CD14-positive monocyte (primary cell): ENCODE measurements around the gene PRDM7. TPM values are rescaled to one million over a fixed set of nuclear protein-coding genes. Genes with fewer than 3 reads are reported as not detected.
A peak's percentile ranks its signal among the peaks of the same experiment; 100 is the strongest.

Experiments used
- DNase-seq, 3 donors: peaks; one replicate each; pipeline ENCODE4 v3.0.0-alpha.2; 2011 to 2022
- H2AFZ ChIP-seq: 2 replicates; pipeline ENCODE4 v1.6.0; 2012; ENCODE audit warnings: mild to moderate bottlenecking, low read depth, low read length, inconsistent platforms; ENCODE audit not compliant: insufficient read depth, poor library complexity, severe bottlenecking
- H3K27ac ChIP-seq, 2 donors: 1 replicate in 1 of 2; 2 replicates in 1 of 2; pipeline ENCODE4 v1.5.1; 2012 to 2013; ENCODE audit warnings: low read length in 2 of 2, control low read depth in 1 of 2, inconsistent platforms in 1 of 2, low read depth in 1 of 2, mild to moderate bottlenecking in 1 of 2
- H3K27me3 ChIP-seq, 2 donors: one replicate each; pipeline versions ENCODE4 v1.6.0 to v1.6.1; 2011 to 2013; ENCODE audit warnings: low read length in 2 of 2; ENCODE audit not compliant: control insufficient read depth in 2 of 2, insufficient read depth in 2 of 2
- H3K36me3 ChIP-seq, 2 donors: replicated peaks in 1 of 2; 1 replicate in 1 of 2; 2 replicates in 1 of 2; pipeline versions ENCODE4 v1.5.1 to v1.6.1; 2012 to 2013; ENCODE audit warnings: low read length in 2 of 2, control low read depth in 1 of 2, inconsistent platforms in 1 of 2, mild to moderate bottlenecking in 1 of 2; ENCODE audit not compliant: insufficient read depth in 2 of 2, control insufficient read depth in 1 of 2
- H3K4me1 ChIP-seq, 2 donors: 1 replicate in 1 of 2; 2 replicates in 1 of 2; pipeline versions ENCODE4 v1.5.1 to v1.6.1; 2012 to 2013; ENCODE audit warnings: low read length in 2 of 2, control low read depth in 1 of 2, inconsistent platforms in 1 of 2, mild to moderate bottlenecking in 1 of 2, moderate library complexity in 1 of 2; ENCODE audit not compliant: insufficient read depth in 2 of 2, control insufficient read depth in 1 of 2
- H3K4me2 ChIP-seq: replicated peaks from 2 replicates; pipeline ENCODE3; 2012; ENCODE audit warnings: low read length, moderate library complexity, mild to moderate bottlenecking; ENCODE audit not compliant: poor library complexity, severe bottlenecking; ENCODE audit errors: extremely low read depth
- H3K4me3 ChIP-seq, 3 experiments: fragments of 200-600 bp in 1 of 3; sonication (generic) in 1 of 3; replicated peaks in 1 of 3; 1 replicate in 2 of 3; 2 replicates in 1 of 3; pipeline ENCODE4 v1.5.1; 2011 to 2013; ENCODE audit warnings: low read length in 3 of 3, mild to moderate bottlenecking in 3 of 3, control low read depth in 2 of 3, low read depth in 2 of 3, inconsistent platforms in 1 of 3, moderate library complexity in 1 of 3
- H3K79me2 ChIP-seq: 2 replicates; pipeline ENCODE4 v1.6.0; 2012; ENCODE audit warnings: mild to moderate bottlenecking, control low read depth, inconsistent platforms, low read length, moderate library complexity; ENCODE audit not compliant: insufficient read depth
- H3K9ac ChIP-seq: 2 replicates; pipeline ENCODE4 v1.6.0; 2017; ENCODE audit warnings: low read length, mild to moderate bottlenecking; ENCODE audit not compliant: insufficient read depth, poor library complexity, severe bottlenecking
- H3K9me3 ChIP-seq, 2 donors: replicated peaks in 1 of 2; 1 replicate in 1 of 2; 2 replicates in 1 of 2; pipeline versions ENCODE4 v1.5.1 to v1.6.1; 2012 to 2013; ENCODE audit warnings: low read length in 2 of 2, control low read depth in 1 of 2; ENCODE audit not compliant: control insufficient read depth in 1 of 2, insufficient read depth in 1 of 2
- H4K20me1 ChIP-seq: 2 replicates; pipeline ENCODE4 v1.6.0; 2012; ENCODE audit warnings: mild to moderate bottlenecking, low read length, control low read depth, moderate library complexity; ENCODE audit not compliant: insufficient read depth
- H3K27ac Mint-ChIP-seq, 7 donors: one replicate each; pipeline ENCODE4 v1.8.0; 2020; ENCODE audit warnings: mild to moderate bottlenecking in 7 of 7, mixed read lengths in 7 of 7, moderate library complexity in 6 of 7, inconsistent platforms in 2 of 7
- H3K27me3 Mint-ChIP-seq, 3 donors: one replicate each; pipeline ENCODE4 v1.8.0; 2021 to 2022; ENCODE audit warnings: low read depth in 3 of 3, mild to moderate bottlenecking in 3 of 3, mixed read lengths in 3 of 3, moderate library complexity in 3 of 3, inconsistent platforms in 1 of 3
- H3K36me3 Mint-ChIP-seq, 2 donors: one replicate each; pipeline ENCODE4 v1.8.0; 2020; ENCODE audit warnings: mixed read lengths in 2 of 2, inconsistent platforms in 1 of 2, mild to moderate bottlenecking in 1 of 2
- H3K4me1 Mint-ChIP-seq: one replicate; pipeline ENCODE4 v1.8.0; 2020; ENCODE audit warnings: mild to moderate bottlenecking, mixed read lengths
- H3K4me3 Mint-ChIP-seq, 2 donors: one replicate each; pipeline ENCODE4 v1.8.0; 2020; ENCODE audit warnings: mild to moderate bottlenecking in 2 of 2, mixed read lengths in 2 of 2, moderate library complexity in 1 of 2
- H3K9me3 Mint-ChIP-seq, 7 donors: one replicate each; pipeline ENCODE4 v1.8.0; 2020 to 2022; ENCODE audit warnings: mixed read lengths in 7 of 7, mild to moderate bottlenecking in 6 of 7, moderate library complexity in 6 of 7, inconsistent platforms in 2 of 7
- WGBS: methylation state at CpG from one replicate; pipeline ENCODE4 v1.1.5; 2013; ENCODE audit warnings: missing lambda C conversion rate; ENCODE audit not compliant: insufficient coverage; 5-methylcytosine and 5-hydroxymethylcytosine counted together
- intact Hi-C, 2 donors: fragments of 100-400 bp; cut with micrococcal nuclease; formaldehyde crosslinking; loops; one replicate each; pipeline versions ENCODE4 v1.15.0 to v1.15.1; 2023
- polyA plus RNA-seq, 3 donors: library from polyadenylated mRNA; depleted of rRNA in 1 of 3; unstranded in 2 of 3; stranded (reverse) in 1 of 3; fragments of 300-500 nt in 2 of 3; fragments of >200 nt in 1 of 3; fragmentation: Illumina TruSeq in 2 of 3; gene quantifications; 1 replicate in 2 of 3; 2 replicates in 1 of 3; pipeline ENCODE4 v1.2.3, GENCODE V29; 2012 to 2021
- TF ChIP-seq, protein P1 (sequence below): fragments of 200-600 bp; IDR thresholded peaks from one replicate; pipeline ENCODE4 v1.8.0; 2022; ENCODE audit warnings: antibody characterized with exemption, mild to moderate bottlenecking

PRDM7 gene
- polyA plus RNA-seq, 3 donors = not detected

DNA sequence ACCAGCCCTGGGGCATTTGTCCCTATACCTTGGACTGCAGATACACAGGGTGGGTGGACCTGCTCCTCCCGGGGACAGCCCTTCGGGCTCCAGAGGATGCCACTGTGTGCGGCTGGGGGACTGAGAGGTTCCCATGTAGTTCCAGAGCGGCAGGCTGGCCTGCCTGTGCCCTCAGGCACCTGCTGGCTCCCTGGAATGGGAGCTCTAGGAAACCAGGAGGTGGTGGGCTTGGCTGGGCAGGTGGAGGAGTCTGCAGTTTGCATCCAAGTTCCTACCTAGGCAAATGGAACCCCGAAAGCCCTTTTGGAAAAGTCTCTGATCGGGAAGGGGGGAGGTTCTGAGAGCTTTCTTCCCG is 58.9 kb downstream of the PRDM7 start:
- peaks cover 14 to 37% of the 10 kb centered on the region in 2 donors for H3K27me3 ChIP-seq
- no peak overlapping the region for H3K27ac ChIP-seq
- intact Hi-C loops = no loop called here
- peaks cover 30 to 41% of the 10 kb centered on the region in 2 donors for H3K4me1 ChIP-seq
- Mint-ChIP-seq H3K4me3 (peak overlapping the region; percentile 70 to 82), H3K9me3 (peaks cover 0 to 7% (median 2%) of the 10 kb centered on the region in 7 donors), H3K4me1 (peaks cover 28% of the 10 kb centered on the region), H3K27ac (no peak overlapping the region), H3K36me3 (peaks cover 0 to 4% of the 10 kb centered on the region in 2 donors), H3K27me3 (peaks cover 37 to 48% (median 44%) of the 10 kb centered on the region in 3 donors)
- H3K9ac ChIP-seq = no peak overlapping the region
- 77% methylated on average over 5 of the region's 7 CpGs for WGBS
- H3K36me3 ChIP-seq = no peaks in the 10 kb centered on the region
- H3K4me2 ChIP-seq = peak overlapping the region; percentile 77
- H2AFZ ChIP-seq = no peak overlapping the region
- no peaks in the 10 kb centered on the region for H4K20me1 ChIP-seq
- peaks cover 0 to 10% of the 10 kb centered on the region in 2 donors for H3K9me3 ChIP-seq
- no peaks in the 10 kb centered on the region for H3K79me2 ChIP-seq
- no peak for DNase-seq
- TF ChIP-seq, protein P1, sequence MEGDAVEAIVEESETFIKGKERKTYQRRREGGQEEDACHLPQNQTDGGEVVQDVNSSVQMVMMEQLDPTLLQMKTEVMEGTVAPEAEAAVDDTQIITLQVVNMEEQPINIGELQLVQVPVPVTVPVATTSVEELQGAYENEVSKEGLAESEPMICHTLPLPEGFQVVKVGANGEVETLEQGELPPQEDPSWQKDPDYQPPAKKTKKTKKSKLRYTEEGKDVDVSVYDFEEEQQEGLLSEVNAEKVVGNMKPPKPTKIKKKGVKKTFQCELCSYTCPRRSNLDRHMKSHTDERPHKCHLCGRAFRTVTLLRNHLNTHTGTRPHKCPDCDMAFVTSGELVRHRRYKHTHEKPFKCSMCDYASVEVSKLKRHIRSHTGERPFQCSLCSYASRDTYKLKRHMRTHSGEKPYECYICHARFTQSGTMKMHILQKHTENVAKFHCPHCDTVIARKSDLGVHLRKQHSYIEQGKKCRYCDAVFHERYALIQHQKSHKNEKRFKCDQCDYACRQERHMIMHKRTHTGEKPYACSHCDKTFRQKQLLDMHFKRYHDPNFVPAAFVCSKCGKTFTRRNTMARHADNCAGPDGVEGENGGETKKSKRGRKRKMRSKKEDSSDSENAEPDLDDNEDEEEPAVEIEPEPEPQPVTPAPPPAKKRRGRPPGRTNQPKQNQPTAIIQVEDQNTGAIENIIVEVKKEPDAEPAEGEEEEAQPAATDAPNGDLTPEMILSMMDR = no peak
- peak overlapping the region in 1 of 3 experiments; percentile 69 for H3K4me3 ChIP-seq

DNA sequence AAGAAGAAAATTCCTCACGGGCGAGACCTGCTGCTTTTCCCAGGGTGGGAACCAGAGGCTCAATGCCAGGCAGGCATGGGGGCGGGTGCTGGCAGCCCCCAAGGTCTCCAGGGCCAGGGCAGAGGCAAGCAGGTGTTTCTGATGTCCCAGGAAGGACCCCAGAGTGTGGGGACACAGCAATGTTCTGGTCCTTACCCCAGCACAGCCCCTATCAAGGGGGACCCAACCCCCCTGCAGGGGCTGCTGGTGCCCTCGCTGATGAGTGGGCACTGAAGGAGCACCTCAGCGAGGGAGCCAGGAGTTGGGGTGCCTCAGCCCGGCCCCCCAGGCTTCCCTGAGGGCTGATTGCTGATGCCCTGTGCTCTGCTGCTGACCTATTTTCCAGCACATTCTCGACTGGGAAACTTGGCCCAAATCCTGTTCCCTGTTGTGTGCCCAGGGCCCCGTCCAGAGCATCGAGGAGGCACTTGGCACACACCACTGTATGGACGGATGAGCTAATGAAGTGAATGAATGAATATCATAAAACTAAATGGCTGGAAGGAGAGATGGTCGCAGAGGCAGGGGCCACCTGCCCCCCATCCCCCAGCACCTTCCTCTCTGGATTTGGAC is 60.7 kb downstream of the PRDM7 start:
- Histone ChIP-seq H3K27ac (no peak overlapping the region), H3K9ac (no peak overlapping the region), H3K4me3 (no peak overlapping the region), H4K20me1 (no peaks in the 10 kb centered on the region), H2AFZ (no peak overlapping the region), H3K79me2 (no peaks in the 10 kb centered on the region), H3K9me3 (peaks cover 0 to 10% of the 10 kb centered on the region in 2 donors), H3K4me2 (no peak overlapping the region), H3K27me3 (peaks cover 14 to 37% of the 10 kb centered on the region in 2 donors), H3K36me3 (no peaks in the 10 kb centered on the region), H3K4me1 (peaks cover 17 to 23% of the 10 kb centered on the region in 2 donors)
- 92% methylated on average over 6 of the region's 11 CpGs for WGBS
- peaks cover 16% of the 10 kb centered on the region for H3K4me1 Mint-ChIP-seq
- intact Hi-C loops = no loop called here
- peaks cover 0 to 2% of the 10 kb centered on the region in 2 donors for H3K36me3 Mint-ChIP-seq
- H3K27me3 Mint-ChIP-seq = peaks cover 40 to 55% (median 44%) of the 10 kb centered on the region in 3 donors
- H3K4me3 Mint-ChIP-seq = peak overlapping the region in 1 of 2 donors; percentile 41
- no peak overlapping the region for H3K27ac Mint-ChIP-seq
- peaks cover 0 to 6% (median 2%) of the 10 kb centered on the region in 7 donors for H3K9me3 Mint-ChIP-seq
- no peak for DNase-seq
- TF ChIP-seq, protein P1 = no peak
